Measurements from ENCODE around the gene NUP35.

The NUP35 gene

GRCh38 chr2:183124222-183124956, at the start of gene NUP35:
NUP35 (plus strand) TSS chr2:183124443; CDS start chr2:183124458, 15 bp downstream.
- peak; percentile 75 for DNase-seq

GRCh38 chr2:183078163-183078463, 46.1 kb upstream of the NUP35 start:
- peak; percentile 7 for DNase-seq

- peak; percentile 80 for DNase-seq
Measured at GRCh38 chr2:183078464-183079138, 45.6 kb upstream of the NUP35 start, which contains the start of gene DUSP19. DUSP19 (plus strand) TSS chr2:183078747; CDS start chr2:183078934, 187 bp downstream.

GRCh38 chr2:183079139-183079775, 45.0 kb upstream of the NUP35 start:
- DNase-seq = no peak

- no peak for DNase-seq
Measured at GRCh38 chr2:183081911-183082310, 42.3 kb upstream of the NUP35 start.

- no peak for DNase-seq
Measured at GRCh38 chr2:183088061-183088460, 36.2 kb upstream of the NUP35 start.

GRCh38 chr2:183089192-183089851, 34.9 kb upstream of the NUP35 start:
- no peak for DNase-seq

GRCh38 chr2:183091318-183091953, 32.8 kb upstream of the NUP35 start:
- no peak for DNase-seq

GRCh38 chr2:183091954-183092345, 32.3 kb upstream of the NUP35 start:
- DNase-seq = no peak

- no peak for DNase-seq
Measured at GRCh38 chr2:183093857-183094657, 30.2 kb upstream of the NUP35 start.

GRCh38 chr2:183105402-183106134, 18.7 kb upstream of the NUP35 start:
- no peak for DNase-seq

GRCh38 chr2:183112577-183112976, 11.7 kb upstream of the NUP35 start:
- no peak for DNase-seq

- DNase-seq = no peak
Measured at GRCh38 chr2:183113630-183114029, 10.6 kb upstream of the NUP35 start.

- no peak for DNase-seq
Measured at GRCh38 chr2:183117226-183117625, 7.0 kb upstream of the NUP35 start.

GRCh38 chr2:183123117-183123958, 905 bp upstream of the NUP35 start:
- no peak for DNase-seq

- DNase-seq = no peak
Measured at GRCh38 chr2:183123959-183124221, 353 bp upstream of the NUP35 start.

GRCh38 chr2:183124957-183125255, 663 bp downstream of the NUP35 start:
- no peak for DNase-seq

GRCh38 chr2:183125659-183126341, 1.6 kb downstream of the NUP35 start:
- no peak for DNase-seq

- DNase-seq = no peak
Measured at GRCh38 chr2:183126635-183127034, 2.4 kb downstream of the NUP35 start.

- no peak for DNase-seq
Measured at GRCh38 chr2:183134016-183134415, 9.8 kb downstream of the NUP35 start.

Measured in CD4-positive, alpha-beta T cell treated with Interferon gamma for 1 hour (primary cell).